ENCODE measurements around the gene DPYSL4.

The DPYSL4 gene

DNA sequence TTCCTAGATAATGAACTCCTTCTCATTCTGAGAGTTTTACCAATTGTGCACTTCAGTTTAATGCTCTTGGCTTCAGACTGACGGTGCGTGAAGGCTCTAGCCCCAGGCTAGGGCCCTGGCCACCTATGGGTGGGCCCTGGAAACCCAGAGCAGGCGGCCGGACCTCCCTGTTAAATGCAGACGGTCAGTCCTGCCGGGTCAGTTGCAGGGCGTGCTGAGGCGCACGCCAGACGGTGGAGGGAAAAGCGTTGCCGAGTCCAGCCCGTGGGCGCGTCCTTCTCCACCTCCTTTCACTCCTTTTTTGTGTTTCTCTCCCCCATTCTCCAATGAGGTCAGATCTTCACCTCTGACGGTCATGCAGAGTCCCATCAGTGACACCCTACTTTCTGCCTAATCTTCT lies 2.3 kb downstream of the DPYSL4 start:
- TF ChIP-seq, protein P1, sequence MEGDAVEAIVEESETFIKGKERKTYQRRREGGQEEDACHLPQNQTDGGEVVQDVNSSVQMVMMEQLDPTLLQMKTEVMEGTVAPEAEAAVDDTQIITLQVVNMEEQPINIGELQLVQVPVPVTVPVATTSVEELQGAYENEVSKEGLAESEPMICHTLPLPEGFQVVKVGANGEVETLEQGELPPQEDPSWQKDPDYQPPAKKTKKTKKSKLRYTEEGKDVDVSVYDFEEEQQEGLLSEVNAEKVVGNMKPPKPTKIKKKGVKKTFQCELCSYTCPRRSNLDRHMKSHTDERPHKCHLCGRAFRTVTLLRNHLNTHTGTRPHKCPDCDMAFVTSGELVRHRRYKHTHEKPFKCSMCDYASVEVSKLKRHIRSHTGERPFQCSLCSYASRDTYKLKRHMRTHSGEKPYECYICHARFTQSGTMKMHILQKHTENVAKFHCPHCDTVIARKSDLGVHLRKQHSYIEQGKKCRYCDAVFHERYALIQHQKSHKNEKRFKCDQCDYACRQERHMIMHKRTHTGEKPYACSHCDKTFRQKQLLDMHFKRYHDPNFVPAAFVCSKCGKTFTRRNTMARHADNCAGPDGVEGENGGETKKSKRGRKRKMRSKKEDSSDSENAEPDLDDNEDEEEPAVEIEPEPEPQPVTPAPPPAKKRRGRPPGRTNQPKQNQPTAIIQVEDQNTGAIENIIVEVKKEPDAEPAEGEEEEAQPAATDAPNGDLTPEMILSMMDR (IDR thresholded peaks at IDR 0.05; ENCODE audit: insufficient read depth, low read depth, low read length, missing control alignments): no peak
- DNase-seq (ENCODE audit: low read depth): no peak
- no peak overlapping the region for H3K4me3 ChIP-seq (ENCODE audit: low read length)

DNA sequence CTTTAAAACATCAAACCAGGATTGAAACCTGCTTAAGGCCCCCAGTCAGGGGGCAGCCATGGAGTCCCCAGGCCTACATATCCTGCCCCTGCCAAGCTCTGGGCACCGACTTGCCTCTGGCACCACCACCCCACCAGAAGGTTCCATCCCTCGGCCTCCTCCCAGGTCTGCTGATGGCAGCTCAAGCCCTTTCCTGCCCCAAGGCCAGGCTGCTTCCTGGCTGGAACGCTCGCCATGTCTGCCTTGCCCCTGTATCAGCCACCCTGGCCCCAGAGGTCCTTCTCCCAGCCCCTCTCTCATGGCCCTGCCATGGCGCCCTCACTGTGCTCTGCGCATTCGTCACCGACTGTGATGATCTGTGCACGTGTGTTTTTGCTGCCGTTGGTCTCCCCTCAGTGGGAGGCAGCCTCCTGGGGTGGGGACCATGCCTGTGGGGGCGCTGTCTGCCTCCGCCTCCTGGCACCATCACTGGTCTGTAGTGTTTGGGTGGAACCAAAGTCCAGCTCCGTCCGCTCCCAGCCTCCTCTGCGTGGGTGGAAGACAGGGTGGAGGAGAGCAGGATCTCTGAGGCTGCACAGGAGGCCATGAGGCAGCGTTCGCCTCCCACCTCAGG lies 3.2 kb downstream of the DPYSL4 start:
- TF ChIP-seq, protein P1 (IDR thresholded peaks at IDR 0.05; ENCODE audit: insufficient read depth, low read depth, low read length, missing control alignments): no peak
- no peak overlapping the region for H3K4me3 ChIP-seq (ENCODE audit: low read length)
- no peak for DNase-seq (ENCODE audit: low read depth)

DNA sequence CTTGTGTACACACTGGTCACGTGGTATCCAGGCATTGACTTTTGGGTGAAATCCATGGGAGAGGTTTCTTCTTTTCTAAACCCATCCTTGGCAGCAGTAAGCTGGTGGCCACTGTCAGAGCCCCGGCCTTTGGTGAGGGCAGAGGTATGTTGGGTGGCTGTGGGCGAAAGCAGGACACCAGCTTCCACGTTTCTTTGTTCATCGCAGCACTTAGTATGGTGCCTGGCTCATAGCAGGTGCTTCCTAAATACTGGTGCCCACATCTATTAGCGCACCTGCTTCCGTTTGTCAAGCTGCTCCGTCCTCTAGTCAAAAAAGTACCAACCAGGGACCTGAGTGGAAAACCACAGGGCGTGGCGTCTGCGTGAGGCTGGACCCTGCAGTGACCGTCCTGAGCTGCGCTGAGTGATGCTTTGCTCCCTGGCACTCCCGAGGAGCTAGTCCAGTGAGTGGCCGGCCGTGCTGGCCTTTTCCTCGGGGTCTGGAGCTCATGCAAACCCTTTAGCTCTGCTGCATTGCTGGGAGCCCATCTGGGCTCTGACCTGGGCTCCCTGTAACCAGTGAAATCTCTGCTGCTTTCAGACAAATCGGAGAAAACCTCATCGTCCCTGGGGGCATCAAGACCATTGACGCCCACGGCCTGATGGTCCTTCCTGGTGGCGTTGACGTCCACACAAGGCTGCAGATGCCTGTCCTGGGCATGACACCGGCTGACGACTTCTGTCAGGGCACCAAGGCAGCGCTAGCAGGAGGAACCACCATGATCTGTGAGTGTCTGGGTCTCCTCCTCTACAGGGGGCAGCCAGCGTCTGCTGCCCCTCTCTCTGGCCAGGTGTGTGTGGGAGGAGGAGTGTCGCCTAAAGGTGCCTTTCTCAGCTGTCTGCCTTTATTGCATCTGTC lies 5.6 kb downstream of the DPYSL4 start:
- TF ChIP-seq, protein P1 (IDR thresholded peaks at IDR 0.05; ENCODE audit: insufficient read depth, low read depth, low read length, missing control alignments): no peak
- no peak for DNase-seq (ENCODE audit: low read depth)
- H3K4me3 ChIP-seq (ENCODE audit: low read length): no peak overlapping the region

DNA sequence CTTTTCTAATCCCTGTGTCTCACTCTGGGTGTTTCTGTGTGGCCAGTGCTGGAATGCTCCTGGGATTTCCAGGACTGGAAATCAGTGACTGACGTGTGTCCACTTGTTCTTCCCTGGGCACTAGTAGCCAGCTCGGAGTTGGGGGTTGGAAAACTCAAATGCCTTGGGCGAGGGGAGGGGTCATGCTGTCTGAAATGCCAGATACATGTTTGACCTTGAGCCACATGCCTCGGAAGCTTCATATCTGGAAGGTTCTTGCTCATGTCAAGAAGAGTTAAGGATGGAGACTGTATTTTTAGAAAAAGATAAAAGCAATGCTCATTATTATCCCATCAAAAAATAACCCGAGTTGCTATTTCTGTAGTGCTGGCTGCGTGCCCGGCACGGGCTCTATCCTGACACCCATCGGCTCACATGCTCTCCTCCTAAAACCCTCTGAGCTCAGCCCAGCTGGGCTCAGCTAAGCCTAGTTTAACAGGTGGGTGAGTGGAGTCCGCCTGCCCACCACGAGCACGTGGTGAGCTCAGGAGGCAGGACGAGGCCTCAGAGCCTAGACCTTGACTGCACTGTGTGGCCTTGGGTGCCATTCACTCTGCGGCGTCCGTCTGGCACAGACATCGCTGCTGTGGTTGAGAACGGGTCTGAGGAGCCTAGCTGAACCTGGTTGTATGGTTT lies 6.4 kb downstream of the DPYSL4 start:
- no peak overlapping the region for H3K4me3 ChIP-seq (ENCODE audit: low read length)
- DNase-seq (ENCODE audit: low read depth): no peak
- TF ChIP-seq, protein P1 (IDR thresholded peaks at IDR 0.05; ENCODE audit: insufficient read depth, low read depth, low read length, missing control alignments): no peak

DNA sequence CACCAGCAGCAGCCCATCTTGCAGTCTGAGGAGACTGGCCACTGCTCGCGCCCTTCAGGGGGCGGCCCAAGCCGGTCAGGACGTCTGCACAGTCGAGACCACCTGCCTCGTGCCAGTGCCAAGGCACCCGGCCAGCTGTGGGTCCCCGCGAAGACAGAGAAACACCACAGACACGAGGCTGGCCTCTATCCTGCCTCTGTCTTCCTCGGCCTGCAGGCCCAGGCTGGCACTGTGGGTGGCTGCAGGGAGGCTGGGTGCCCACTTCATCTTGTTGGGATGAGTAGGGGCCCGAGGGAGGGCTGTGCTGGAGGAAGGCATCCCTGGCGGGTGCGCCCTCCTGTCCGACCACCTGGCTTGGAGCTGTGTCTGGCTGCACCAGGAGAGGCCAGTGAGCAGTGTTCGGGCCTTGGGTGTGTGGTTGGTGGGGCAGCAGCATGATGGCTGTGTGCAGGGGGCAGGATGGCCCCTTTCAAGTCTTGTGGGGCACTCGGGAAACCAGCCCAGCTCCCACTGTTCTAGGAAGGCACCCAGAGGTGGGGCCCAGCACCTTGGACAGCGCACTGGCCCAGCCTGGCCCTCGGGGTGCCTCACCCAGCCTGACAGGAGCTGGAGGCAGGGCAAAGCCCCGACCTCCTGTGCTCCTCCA lies 7.3 kb downstream of the DPYSL4 start:
- TF ChIP-seq, protein P1 (IDR thresholded peaks at IDR 0.05; ENCODE audit: insufficient read depth, low read depth, low read length, missing control alignments): no peak
- DNase-seq (ENCODE audit: low read depth): no peak

DNA sequence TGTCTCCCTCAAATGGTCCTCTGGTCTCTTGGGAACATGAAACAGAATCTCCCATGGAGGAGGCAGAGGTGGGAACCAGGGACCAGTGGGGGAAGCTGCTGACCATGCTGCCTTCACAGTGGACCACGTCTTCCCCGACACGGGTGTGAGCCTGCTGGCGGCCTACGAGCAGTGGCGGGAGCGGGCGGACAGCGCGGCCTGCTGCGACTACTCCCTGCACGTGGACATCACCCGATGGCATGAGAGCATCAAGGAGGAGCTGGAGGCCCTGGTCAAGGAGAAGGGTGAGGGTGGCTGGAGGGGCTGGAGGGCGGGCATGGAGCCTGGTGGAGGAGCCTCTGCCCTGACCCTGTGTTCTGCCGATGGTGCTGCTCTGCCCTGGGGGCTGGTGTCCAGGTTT lies 8.0 kb downstream of the DPYSL4 start:
- H3K4me3 ChIP-seq (ENCODE audit: low read length): no peak overlapping the region
- no peak for DNase-seq (ENCODE audit: low read depth)
- TF ChIP-seq, protein P1 (IDR thresholded peaks at IDR 0.05; ENCODE audit: insufficient read depth, low read depth, low read length, missing control alignments): no peak

More for the DNA sequence above, 7.3 kb downstream of the DPYSL4 start:
- no peak overlapping the region for H3K4me3 ChIP-seq (ENCODE audit: low read length)
